Measurements from ENCODE around the gene SOCS3.

GRCh38 chr17:78403822-78404221, 43.9 kb upstream of the SOCS3 start:
- TF ChIP-seq CTCF (conservative IDR thresholded peaks at IDR 0.05; ENCODE audit: low read depth, low read length) = no peak
- no peak for TF ChIP-seq EZH2 (IDR thresholded peaks at IDR 0.05; ENCODE audit: low read length, unreplicated experiment)

Data from PC-3 (cell line).